GM12892 (cell line): ENCODE measurements around the gene SYNPO.

Experiments used
- POLR2A ChIP-seq: IDR thresholded peaks from 2 replicates; pipeline ENCODE4 v1.6.1; 2011; ENCODE audit warnings: low read depth, low read length, control low read depth
- POLR2AphosphoS5 ChIP-seq: IDR thresholded peaks from 2 replicates; pipeline ENCODE4 v1.6.1; 2011; ENCODE audit warnings: low read depth, low read length, control low read depth
- TAF1 ChIP-seq: IDR thresholded peaks from 2 replicates; pipeline ENCODE4 v1.6.1; 2011; ENCODE audit warnings: low read depth, mild to moderate bottlenecking, control low read depth, low read length, borderline replicate concordance

- TF ChIP-seq POLR2AphosphoS5, result no peak
- TF ChIP-seq POLR2A, result no peak
- no peak for TF ChIP-seq TAF1
Observed at GRCh38 chr5:150619359-150620230, 20.9 kb upstream of the SYNPO start.
